Erythroblast (primary cell): ENCODE results near the gene B4GALNT3.

Experiments
- GATA1 ChIP-seq: IDR thresholded peaks from 2 replicates; pipeline ENCODE4 v1.6.1; 2011; ENCODE audit warnings: low read depth, mild to moderate bottlenecking, control low read depth, low read length, moderate library complexity
- POLR2A ChIP-seq: IDR thresholded peaks from 2 replicates; pipeline ENCODE4 v1.6.1; 2011; ENCODE audit warnings: mild to moderate bottlenecking, low read length

GRCh38 chr12:552466-552865 lies 92.7 kb downstream of the B4GALNT3 start:
- no peak for TF ChIP-seq POLR2A
- no peak for TF ChIP-seq GATA1
